ENCODE results near the gene LTC4S.
"Not testable (repeated sequence)": the region's sequence is repeated elsewhere in the genome, so short reads cannot be mapped to it uniquely, and the experiment has no call there.

Gene LTC4S

DNA sequence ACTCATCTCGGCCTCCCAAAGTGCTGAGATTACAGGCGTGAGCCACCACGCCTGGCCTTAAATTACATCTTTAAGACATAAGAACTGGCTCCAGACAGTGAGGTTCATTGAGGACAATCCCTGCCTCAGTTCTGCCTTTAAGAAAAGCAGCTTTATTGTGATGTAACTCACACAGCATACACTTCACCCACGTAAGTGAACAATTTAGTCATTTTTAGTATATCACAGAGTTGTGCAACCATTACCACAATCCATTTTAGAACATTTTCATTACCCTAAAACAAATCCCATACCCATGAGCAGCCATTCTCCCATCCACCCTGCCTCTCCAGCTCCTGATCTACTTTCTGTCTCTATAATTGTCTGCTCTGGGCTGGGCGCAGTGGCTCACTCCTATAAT, 24.0 kb upstream of the LTC4S start:
- no peak for DNase-seq

- no peak for DNase-seq
Observed at GRCh38 chr5:179771311-179771895, 22.4 kb upstream of the LTC4S start.

- no peak for DNase-seq
Observed at GRCh38 chr5:179772351-179772750, 21.4 kb upstream of the LTC4S start.

GRCh38 chr5:179773686-179774040, 20.1 kb upstream of the LTC4S start:
- no peak for DNase-seq

DNA sequence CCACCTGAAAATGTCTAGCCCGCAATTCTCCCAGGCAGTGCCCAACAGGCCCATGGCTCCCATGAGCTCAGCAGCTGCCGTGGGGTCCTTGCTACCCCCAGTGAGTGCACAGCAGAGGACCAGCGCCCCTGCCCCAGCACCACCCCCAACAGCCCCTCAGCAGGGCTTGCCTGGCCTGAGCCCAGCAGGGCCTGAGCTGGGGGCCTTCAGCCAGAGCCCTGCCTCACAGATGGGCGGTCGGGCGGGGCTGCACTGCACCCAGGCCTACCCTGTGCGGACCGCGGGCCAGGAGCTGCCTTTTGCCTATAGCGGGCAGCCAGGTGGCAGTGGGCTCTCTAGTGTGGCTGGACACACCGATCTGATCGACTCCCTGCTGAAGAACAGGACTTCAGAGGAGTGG, 19.3 kb upstream of the LTC4S start:
- DNase-seq: no peak

- DNase-seq: no peak
Observed at GRCh38 chr5:179776411-179776938, 17.3 kb upstream of the LTC4S start.

GRCh38 chr5:179777456-179777855, 16.3 kb upstream of the LTC4S start:
- DNase-seq: no peak

GRCh38 chr5:179777909-179778308, 15.9 kb upstream of the LTC4S start:
- no peak for DNase-seq

DNA sequence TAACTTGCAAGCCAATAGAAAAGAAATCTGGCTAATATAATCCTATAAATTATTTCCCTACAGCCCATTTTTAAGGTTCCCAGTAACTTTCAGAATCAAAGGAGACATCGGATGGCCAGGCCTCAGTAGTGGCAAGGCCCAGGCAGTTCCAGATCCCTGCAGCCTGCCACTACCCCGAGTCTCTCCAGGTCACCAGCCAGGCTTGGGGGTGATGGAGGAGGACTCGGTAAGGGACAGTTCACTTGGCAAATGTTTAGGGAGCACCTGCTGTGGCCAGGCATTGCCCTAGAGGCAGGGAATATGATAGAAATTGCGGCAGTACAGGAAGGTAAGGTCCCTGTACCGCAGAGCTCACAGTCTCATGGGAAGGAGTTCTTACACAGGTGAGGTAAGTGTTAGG, 15.2 kb upstream of the LTC4S start:
- DNase-seq: no peak

DNA sequence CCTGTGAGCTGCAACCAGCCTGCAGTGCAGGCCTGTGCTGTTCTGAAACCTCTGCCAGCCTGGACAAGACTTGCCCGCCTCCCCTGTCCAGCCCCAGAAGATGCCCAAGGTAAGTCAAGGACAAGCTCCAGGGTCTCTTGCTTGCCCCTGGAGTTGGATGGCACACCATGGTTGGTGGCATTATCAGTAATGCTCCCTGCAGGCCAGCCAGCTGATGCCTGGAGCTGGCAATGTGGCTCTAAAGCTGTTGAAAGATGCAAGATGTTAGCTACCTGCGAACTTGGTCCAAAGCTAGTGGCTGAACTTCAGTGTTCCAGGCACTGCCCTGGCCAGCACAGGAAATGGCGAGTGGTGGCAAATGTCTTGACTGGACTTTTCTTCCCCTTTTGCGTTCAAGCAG, 14.0 kb upstream of the LTC4S start:
- no peak for DNase-seq

- DNase-seq: no peak
Observed at GRCh38 chr5:179780362-179780761, 13.4 kb upstream of the LTC4S start.

DNA sequence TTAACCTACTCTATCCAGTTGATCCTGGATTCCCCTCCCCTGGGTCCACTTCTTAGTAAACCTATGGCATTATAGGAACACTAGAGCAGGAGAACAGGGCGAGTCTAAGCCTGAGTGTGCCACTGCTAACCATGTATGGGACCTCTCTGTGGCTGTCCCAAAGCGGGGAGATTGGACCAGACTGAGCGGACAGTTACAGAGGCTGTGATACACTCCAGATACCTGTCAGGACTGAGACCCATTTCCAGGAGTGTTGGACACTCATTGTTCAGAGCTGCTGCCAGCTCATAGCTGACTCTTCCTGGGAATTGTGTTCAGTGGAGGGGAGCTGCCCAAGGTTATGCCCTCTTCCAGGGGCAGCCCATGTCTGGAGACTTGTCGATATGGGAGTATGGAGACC, 11.9 kb upstream of the LTC4S start:
- DNase-seq: no peak

- no peak for DNase-seq
Observed at GRCh38 chr5:179783128-179783527, 10.7 kb upstream of the LTC4S start.

DNA sequence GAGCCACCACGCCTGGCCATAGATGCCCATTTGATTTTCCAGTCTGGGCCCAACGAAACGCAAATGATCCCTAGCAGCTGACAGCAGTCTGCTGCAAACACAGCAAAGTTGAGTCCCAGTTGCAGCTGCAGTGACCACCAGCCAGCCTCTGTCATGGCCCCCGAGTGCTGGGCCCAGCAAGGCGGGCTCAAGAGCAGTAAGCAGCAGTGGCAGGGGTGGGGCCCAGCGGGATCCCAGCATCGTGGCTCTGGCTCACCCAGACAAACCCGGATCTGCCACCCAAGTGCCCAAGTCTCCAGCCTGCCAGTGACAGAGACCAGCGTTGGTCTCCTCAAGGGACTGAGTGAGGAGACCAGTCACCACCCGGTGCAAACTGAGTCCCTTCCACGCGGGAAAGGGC, 6.9 kb upstream of the LTC4S start:
- no peak for DNase-seq

GRCh38 chr5:179788193-179788854, 5.5 kb upstream of the LTC4S start:
- no peak for DNase-seq

- not testable (repeated sequence) for DNase-seq
Observed at GRCh38 chr5:179789278-179789677, 4.5 kb upstream of the LTC4S start.

- no peak for DNase-seq
Observed at GRCh38 chr5:179791881-179792611, 1.7 kb upstream of the LTC4S start.

- no peak for DNase-seq
Observed at GRCh38 chr5:179792612-179793467, 946 bp upstream of the LTC4S start.

DNA sequence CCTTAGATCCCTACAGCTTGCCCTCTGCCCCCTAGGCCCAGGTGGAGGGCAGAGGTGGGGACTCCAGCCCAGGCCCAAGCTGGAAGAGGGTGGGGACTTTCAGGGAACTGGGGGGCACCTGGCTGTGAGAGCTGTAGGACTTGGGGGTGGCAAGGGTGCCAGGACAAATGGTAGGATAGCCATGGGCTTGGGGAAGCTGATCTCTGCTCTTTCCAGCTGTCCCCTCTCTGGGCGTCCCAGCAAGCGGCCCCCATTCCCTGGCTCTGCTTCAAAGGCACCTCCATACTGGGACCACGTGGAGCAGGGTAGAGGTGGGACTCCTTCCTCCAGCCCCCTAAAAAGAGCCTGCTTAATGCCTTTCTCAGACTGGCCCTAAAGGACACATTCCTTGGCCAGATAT, 385 bp downstream of the LTC4S start:
- DNase-seq: no peak

DNA sequence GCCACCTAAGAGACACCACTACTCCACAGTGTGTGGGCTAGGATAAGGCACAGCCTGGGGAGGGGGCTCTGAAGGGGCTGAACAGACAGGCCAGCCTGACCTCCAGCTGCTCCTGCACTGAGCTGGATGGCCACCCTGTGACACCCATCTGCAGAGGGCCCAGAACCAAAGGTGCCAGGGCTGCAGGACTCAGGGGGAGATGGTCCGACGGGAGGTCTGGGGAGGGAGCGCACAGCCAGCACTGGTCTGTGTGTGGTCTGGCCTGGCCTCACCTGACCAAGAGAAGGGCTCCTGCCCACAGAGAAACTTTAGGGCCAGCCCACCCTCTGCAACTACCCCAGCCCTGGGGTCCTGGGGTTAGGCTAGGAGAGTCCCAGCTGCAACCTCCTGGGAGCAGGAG, 789 bp downstream of the LTC4S start:
- no peak for DNase-seq

DNA sequence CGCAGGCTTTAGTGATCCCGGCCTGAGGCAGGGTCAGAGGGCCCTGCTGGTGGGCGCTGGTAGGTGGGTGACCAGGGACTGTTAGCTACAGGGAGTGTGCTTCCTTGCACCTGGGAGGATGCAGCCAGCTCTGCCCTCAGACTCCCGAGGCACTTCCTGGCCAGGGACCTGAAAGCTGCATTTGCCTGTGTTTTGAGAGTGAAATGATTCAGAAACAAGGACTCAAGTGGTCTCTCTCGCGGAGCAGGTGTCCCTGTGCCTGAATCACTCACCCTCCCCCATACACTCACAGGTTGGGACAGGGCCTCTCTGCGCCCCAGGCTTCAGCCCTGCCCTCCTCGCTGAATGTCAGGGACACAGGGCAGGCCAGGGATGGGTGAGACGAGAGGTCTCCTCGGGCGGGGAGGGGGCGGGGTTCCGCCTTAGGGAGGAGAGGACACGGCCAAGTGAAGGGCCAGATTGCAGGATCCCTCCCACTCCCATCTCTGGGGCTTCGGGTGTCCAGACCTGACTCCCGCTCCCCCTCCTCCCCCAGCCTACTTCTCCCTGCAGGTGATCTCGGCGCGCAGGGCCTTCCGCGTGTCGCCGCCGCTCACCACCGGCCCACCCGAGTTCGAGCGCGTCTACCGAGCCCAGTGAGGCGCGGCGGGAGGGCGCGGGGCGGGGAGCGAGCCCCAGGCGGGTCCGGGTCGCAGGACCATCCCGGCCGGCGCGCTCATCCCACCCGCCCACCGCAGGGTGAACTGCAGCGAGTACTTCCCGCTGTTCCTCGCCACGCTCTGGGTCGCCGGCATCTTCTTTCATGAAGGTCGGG, 1.5 kb downstream of the LTC4S start:
- DNase-seq: no peak

Measured in activated gamma-delta T cell (primary cell).